Measurements from ENCODE around the gene FAM168B. TPM values are rescaled to one million over a fixed set of nuclear protein-coding genes. Genes with fewer than 3 reads are reported as not detected.

FAM168B gene
- total RNA-seq, 4 donors from 2014 or later = 54.5 to 95.8 (median 81.5) TPM

DNA sequence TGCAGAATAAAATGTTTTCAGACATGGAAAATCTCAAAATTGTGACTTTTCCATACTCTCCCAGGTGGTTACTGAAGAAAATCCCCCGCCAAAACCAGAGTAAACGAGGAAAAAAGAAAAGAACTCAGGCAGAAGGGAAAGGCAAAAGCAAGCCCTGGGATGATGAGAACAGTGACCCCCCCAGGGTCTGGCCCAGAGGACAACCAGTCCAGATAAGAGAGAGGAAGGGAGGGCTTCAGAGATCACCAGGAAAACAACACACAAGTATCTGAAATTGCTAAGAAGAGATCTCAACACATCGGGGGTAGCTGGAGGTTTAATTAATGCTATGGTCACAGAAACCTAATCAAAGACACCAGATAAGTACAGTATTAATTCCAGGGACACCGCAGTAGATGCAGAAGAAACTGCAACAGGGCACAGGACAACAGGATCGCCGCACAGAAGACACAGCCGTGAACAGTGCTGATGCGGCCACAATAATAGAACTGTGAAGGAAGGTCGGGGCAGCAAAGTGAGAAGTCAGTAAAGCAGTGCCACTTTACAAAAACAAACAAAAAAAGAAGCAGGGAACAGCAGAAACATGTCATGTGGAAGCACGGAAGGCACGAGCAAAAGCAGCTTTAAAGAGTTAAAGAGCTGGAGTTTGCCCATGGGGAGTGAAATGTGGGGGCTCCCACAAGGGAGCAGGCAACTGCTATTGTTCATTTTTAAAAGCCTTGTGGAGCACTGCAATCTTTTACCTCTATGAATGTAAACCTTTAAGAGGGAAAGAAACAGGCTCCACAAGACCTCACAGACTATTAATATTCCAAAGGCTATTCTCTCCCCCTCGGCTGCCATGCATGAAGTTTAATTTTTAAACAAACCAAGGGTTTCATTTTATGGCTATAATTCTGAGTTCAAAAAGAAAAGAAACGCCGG, 28.4 kb downstream of the FAM168B start:
- Histone ChIP-seq H3K4me1 (no peaks in the 10 kb centered on the region), H3K27ac (no peak overlapping the region), H3K27me3 (no peaks in the 10 kb centered on the region), H3K4me3 (no peak overlapping the region), H3K36me3 (peaks cover 0 to 54% (median 0%) of the 10 kb centered on the region in 3 donors), H3K9me3 (no peaks in the 10 kb centered on the region)
- peak in 1 of 3 donors; percentile 13 for DNase-seq
- TF ChIP-seq POLR2A (IDR thresholded peaks at IDR 0.05) (no peak), CTCF (IDR thresholded peaks at IDR 0.05) (no peak)

DNA sequence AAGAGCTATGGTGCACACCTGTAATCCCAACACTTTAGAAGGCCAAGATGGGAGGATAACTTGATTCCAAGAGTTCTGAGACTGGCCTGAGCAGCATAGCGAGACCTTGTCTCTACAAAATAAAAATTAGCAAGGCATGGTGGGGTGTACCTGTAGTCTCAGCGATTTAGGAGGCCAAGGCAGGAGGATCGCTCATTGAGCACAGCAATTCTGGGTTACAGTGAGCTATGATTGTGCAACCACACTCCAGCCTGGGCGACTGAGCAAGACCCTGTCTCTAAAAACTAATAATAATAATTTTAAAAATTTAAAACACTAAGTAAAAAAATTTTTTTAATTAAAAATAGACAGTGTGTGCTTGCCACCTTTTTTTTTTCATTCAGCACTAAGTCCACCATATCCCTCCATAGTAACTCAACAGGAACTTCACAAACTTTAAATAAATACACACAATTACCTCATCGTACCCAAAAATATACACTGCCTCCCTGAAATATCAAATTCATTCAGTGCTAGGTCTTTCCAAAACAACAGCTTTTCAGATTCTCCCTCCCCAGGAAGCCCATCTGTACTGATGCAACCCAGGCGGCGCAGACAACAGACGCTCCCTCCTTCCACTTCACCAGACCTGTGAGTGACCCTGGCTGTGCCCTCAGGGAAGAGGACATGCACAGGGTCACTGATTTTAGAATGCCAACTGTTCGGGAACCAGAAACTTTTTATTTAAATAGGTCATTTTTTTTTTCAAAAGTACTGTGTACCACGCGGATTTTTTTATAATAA, 29.6 kb downstream of the FAM168B start:
- Histone ChIP-seq H3K4me1 (no peaks in the 10 kb centered on the region), H3K27ac (no peak overlapping the region), H3K27me3 (no peaks in the 10 kb centered on the region), H3K4me3 (no peak overlapping the region), H3K36me3 (peaks cover 0 to 53% (median 0%) of the 10 kb centered on the region in 3 donors), H3K9me3 (no peaks in the 10 kb centered on the region)
- TF ChIP-seq POLR2A (IDR thresholded peaks at IDR 0.05) (no peak), CTCF (IDR thresholded peaks at IDR 0.05) (no peak)
- DNase-seq = peak in 1 of 3 donors; percentile 17

GRCh38 chr2:131058920-131059319, 34.3 kb downstream of the FAM168B start:
- Histone ChIP-seq H3K36me3 (peaks cover 0 to 72% (median 0%) of the 10 kb centered on the region in 3 donors), H3K4me3 (no peak overlapping the region), H3K4me1 (no peaks in the 10 kb centered on the region), H3K27me3 (no peaks in the 10 kb centered on the region), H3K27ac (no peak overlapping the region), H3K9me3 (no peaks in the 10 kb centered on the region)
- peak in 1 of 3 donors; percentile 6 for DNase-seq
- TF ChIP-seq POLR2A (IDR thresholded peaks at IDR 0.05) (no peak), CTCF (IDR thresholded peaks at IDR 0.05) (no peak)

DNA sequence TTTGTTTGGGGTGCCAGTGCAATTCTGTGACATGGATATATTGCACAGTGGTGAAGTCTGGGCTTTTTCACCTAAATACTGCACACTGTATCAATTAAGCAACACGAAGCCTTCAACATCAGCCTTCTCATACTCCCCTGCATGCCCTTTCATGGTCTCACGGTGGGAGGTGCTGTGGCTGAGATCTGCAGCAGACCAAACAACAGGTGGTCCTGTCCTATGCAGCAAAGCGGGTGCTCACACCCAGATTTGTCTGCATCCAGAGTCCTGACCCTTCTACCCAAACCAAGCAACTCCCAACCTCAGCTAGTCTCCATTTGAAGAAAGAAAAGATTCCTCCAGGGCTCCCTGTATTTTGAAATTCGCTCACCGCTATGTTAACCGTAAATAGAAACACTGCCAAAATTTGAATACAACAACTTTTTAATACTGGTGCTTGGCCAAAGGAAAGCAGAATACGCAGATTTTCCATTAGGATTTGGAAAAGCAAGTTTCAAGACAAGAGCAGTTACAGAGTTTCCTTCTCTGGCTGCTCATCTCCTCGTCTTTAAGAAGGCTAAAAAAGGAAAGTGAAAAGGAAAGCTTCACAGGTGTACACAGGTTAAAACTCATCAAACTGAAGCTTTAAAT, 34.9 kb downstream of the FAM168B start:
- H3K27ac ChIP-seq = no peak overlapping the region
- H3K36me3 ChIP-seq = peaks cover 0 to 78% (median 0%) of the 10 kb centered on the region in 3 donors
- TF ChIP-seq CTCF (IDR thresholded peaks at IDR 0.05) = no peak
- no peak for TF ChIP-seq POLR2A (IDR thresholded peaks at IDR 0.05)
- no peaks in the 10 kb centered on the region for H3K27me3 ChIP-seq
- H3K9me3 ChIP-seq = no peaks in the 10 kb centered on the region
- no peaks in the 10 kb centered on the region for H3K4me1 ChIP-seq
- H3K4me3 ChIP-seq = no peak overlapping the region
- peak in 1 of 3 donors; percentile 15 for DNase-seq

DNA sequence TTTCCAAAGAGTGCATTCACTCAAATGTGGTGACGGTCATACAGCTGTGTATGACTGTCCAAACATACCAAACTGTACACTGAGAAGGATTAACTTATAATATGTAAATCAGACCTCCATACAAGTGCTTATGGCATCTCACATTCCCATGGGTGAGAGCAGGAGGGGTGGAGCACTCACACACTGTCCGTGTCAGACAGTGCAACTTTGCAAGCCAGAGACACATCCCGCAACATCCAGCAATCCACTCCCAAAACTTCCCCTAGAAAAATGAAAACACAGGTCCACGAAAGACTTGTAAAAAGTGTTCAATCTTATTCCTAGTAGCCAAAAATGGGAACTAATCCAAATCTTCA, 36.4 kb downstream of the FAM168B start:
- no peak for DNase-seq
- Histone ChIP-seq H3K36me3 (peaks cover 0 to 81% (median 0%) of the 10 kb centered on the region in 3 donors), H3K4me3 (no peak overlapping the region), H3K27ac (no peak overlapping the region), H3K27me3 (no peaks in the 10 kb centered on the region), H3K4me1 (no peaks in the 10 kb centered on the region), H3K9me3 (no peaks in the 10 kb centered on the region)
- TF ChIP-seq CTCF (IDR thresholded peaks at IDR 0.05) (no peak), POLR2A (IDR thresholded peaks at IDR 0.05) (no peak)
